ENCODE results near the gene LMF1.

LMF1 gene

DNA sequence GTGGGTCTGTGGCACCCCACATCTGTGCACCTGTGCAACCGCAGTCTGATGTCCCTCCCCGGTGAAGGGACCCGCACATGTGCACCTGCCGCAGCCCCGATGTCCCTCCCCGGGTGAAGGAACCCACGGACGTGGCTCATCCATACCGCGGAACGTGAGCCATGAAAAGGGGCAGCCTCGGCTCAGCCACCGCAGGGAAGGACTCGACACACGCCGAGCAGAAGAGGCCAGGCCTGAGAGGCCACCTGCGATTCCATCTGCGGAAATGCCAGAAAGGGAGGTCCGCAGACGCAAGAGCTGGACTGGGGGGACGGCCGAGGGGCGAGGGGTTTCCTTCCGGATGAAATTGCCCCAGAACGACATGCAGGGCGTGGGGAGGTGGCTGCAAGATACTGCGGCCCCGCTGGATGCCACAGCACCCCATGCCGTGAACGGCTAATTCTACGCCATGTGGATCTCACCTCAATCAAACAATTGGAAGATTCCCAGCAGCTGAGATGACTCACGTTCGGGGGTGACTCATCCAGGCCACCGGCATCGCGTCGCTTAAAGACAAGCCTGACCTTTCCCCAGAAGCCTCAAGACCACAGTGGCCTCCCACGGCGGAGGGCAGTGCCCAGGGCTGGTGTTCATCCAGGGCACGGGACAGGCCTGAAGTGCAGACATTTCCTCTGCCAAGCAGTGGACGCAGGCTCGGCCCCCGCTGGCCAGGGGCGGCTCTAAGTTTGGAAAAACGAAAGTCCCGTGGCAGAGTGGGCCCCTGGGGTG is 31.8 kb upstream of the LMF1 start:
- peak; percentile 60 for DNase-seq

DNA sequence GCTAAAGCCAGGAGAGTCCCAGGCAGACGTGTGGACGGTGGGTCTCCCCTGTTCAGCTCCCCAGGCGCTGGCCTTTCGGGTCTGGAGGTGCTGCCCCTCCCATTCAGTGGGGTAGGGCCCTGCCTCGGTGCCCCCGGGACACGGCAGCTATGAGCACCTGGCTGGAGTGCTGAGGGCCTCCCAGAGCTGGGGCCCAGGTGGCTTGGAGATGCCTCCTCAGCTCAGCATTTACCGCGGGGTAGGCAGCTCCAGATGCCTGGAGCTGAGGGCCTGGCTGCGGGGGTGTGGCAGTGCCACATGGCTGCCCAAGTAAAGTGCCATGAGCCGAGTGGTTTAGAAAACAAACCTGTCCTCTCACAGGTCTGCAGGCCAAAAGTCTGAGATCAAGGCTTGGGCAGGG is 30.3 kb upstream of the LMF1 start:
- no peak for DNase-seq

DNA sequence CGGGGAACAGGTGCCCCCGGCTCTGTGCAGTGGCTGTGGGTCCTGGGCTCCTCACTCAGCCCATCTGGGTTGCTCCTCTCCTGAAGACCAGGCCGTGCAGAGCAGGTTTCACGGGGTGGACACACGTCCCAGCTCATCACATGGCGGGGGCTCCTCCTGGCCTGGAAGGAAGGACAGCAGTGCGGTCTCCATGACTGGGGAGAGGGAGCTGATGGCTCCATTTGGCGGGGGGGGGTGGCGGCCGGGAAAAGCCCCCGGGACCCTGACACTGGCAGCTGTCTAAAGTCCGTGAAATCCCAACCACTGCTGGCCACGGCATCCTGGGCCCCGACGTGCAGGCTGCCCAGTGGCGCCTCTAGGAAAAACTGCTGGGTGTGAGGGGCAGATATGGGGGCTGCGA is 29.8 kb upstream of the LMF1 start:
- no peak for DNase-seq

DNA sequence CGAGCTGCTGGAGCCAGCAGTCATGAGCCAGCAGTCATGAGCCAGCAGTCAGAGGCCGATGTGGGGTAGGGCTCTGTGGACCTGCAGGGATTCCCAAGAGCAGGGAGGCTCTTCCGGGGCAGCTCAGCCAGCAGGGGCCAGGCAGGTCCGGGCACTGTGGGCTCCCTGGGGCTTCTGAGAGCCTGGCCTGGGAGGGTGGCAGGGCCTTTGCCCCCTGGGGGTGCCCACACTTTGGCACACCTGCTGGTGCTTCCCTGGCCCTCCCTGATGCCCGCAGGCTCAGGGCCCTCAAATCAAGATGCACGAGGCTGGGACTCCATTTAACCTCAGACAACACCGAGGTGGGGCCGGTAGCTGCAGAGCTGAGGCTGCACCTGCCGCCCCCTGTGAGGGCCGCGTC is 28.9 kb upstream of the LMF1 start:
- no peak for DNase-seq

DNA sequence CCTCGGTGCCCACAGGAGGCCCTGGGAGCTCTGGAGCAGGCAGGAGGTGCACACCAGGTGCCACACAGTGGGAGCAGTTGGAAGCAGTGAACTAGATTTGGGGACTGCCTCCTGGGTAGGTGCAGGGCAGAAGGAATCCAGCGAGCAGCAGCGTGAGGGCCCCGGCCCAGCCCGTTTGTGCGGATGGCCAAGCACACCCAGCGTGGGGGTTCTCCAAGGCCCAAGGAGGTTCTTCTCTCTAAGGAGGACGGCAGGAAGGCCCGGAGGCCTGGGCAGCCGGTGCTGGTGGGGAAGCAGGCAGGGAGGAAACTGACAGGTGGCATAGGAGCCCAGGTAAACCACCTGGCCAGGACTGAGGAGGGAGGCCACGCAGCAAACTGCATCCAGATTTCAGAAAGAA is 27.8 kb upstream of the LMF1 start:
- DNase-seq = no peak

DNA sequence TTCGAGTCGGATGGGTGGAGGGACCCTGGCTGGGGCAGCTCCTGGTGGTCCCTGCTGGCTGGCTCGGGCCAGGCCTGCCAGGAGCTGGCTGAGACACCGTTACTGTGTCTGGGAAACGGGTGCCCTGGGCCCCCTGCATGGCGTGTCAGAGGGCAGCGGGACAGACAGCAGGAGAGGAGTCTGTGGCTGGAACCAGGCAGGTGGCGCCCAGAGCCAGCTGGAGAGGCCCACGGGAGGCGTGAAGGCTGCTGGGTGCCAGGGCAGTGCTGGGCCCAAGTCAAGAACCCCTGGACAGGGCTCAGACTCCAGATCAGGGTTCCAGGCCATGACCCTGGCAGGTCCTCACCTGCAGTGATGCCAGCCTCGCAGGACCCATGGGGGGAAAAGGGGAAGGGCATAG is 27.4 kb upstream of the LMF1 start:
- no peak for DNase-seq

DNA sequence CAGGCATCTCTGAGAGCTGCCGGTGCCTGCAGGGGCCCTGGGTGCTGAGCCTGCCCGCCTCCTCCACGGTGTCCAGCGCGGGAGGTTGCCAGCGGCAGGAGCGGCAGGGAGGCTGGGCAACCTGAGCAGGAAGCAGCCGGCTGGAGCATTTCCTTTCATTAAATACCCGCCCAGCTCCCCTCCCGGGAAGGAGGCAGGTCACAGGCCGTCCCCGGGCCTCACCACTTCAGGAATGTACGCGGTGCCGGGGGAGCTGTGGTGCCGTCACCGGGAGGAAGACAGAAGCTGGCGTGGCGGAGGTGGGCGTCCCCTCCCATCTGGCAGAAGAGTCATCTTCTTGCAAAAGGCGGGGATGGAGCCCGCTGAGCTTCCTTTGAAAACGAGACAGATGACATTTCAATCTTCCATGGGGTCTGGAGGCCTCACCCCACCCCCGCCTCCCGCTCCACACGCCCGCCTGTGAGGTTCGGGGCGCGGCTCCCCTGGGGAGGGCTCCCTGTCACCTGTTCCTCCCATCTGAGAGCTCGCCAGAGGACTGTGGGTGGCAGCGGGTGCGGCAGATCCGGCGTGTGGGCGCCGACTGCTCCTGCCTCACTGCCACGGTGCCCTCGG is 26.8 kb upstream of the LMF1 start:
- DNase-seq = peak; percentile 30

DNA sequence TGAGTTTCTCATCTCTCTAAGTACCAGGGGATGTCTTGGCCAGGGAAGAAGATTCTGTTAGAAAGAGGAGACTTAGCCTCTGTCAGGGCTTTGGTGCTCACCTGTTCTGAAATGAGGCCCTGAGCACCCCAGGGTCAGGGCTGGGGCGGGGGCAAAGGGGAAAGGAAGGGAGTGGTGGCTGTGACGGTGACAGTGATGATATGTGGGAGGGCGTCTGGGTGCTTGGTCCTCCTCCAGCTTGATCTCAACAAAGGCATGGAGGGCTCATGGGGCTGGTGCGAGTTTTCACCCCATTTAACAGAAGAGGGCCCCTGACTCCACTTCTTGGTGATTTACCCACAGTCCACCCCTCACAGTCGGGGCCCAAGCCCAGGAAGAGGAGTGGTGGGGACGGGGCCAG is 25.9 kb upstream of the LMF1 start:
- DNase-seq = no peak

DNA sequence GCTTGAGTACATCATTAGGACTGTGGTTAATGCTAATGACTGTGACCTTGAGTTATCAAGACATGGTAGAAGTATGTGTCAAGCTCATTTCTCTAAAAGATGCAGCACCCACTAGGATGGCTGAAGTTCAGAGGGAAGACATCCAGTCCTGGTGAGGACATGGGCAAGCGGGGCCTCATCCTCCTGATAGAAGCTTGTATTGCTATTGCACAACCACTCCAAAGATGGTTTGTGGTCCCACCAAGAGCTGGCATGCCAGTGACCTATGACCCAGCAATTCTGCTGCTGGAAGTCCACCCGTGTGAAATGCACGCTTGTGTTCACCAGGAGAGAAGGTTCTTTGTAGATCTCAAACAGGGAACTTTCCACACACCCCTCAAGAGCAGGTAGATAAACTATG is 25.0 kb upstream of the LMF1 start:
- DNase-seq = no peak

DNA sequence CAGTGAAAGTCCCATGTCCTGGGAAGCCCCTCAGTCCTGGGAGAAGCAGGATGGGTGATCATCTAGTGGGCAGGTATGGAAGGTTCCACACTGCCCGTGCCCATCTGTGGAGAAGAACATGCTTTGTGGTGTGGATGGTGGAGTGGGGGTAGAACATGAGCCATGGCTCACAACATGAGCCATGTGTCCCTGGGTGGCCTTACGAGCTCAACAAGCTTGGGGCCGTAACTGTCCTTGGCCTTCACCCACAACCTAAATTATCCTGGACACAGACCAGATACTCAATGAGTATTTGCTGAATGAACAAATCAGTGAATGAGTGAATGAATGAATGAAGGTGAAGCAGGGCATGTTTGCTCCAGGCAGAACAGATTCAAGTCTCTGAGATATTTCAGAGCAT is 24.3 kb upstream of the LMF1 start:
- DNase-seq = no peak

DNA sequence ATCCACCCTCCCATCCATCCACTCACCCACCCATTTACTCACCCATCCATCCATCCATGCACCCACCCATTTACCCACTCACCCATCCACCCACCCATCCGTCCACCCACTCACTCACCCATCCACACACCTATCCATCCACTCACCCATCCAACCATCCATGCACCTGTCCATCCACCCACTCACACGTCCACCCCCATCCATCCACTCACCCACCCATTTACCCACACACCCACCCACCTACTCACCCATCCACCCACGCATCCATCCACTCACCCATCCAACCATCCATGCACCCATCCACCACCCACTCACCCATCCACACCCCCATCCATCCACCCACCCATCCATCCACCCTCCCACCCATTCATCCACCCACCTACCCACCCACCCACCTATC is 22.9 kb upstream of the LMF1 start:
- DNase-seq = no peak

DNA sequence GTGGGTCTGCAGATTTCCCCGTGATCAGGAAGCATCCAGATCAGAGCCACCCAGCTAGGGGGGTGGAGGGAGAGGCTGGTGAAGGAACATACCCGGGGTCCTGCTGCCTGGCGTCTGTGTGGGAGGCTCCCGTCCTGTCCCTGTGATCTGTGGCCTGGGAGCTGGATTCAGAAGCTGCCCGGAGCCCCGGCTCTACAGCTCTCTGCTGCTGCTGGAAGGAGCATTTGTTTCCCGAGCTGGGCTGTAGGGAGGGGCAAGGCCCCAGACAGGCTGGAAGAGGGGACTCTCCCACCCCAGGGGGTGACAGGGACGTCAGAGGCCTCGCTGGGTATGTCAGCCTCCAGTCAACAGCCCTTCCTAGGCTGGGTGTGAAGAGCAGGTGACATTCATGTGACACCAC is 21.0 kb upstream of the LMF1 start:
- no peak for DNase-seq

DNA sequence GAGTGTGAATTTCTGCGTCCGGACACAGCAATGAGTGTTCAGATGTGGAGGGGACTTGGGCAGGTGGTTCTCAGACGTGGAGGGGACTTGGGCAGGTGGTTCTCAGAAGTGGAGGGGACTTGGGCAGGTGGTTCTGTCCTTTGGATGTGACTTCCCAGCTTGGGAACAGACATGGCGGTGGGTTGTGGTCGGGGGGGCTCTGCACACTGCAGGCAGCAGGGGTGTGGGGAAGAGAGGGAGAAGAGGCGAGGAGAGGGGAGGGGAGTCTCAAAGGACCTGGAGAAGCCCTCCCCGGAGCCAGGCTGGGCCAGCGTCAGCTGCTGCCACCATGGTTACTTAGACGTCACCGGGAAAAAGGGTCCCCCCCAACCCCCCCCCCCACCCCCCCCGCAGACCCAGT is 20.6 kb upstream of the LMF1 start:
- DNase-seq = no peak

DNA sequence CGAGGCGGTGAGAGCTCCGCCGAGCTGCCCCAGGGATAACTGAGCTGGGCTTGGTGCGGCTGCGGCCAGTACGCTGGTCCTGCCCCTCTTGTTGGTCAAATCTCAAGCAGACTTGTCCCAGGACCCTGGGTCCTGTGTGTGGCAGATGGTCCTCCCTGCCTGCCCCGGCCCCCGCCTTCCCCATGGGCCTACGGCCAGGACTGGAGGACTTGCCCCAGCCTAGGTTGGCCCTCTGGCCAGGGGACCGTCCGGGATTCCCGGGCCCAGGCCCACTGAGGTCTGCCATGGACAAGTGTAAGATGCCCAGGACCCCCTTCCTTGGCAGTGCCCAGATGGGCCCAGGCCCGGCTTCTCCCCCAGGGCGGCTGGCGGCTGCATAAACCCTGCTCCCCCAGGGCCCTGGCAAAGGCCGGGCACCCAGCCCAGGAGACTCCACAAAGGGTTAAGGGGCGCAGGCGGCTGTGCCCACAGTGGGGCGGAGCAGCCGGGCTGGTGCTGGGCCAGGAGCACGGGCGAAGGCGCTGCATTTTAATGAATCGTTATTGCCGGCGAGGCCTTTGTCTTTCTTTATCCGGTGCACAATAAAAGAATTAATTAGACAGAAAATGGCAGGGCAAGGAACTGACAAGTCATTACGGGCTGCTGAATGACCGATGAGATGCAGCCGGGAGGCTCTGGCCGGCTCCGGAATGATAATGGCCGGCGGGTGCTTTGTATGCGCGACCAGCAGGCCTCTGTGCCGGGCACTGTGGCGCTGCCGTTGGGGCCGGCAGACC is 19.9 kb upstream of the LMF1 start:
- no peak for DNase-seq

DNA sequence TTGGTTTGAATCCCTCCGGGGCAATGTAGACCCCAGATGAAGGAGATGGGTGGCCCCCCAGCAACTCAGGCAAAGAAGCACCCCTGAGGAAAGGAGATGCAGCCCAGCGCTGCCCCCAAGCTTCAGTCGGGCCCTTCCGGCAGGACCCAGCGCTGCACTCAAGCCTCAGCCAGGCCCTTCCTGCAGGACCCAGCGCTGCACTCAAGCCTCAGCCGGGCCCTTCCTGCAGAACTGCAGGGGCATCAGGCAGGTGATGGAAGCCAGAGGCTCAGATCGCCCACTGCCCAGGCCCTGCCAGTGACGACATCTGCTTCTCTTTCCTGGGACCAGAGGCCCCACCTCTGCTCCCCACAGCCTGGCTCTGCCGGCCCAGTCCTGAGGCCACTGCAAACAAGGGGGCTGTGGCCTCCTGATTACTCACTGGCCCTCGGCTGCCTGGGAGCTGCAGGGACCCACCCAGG is 18.6 kb upstream of the LMF1 start:
- no peak for DNase-seq

DNA sequence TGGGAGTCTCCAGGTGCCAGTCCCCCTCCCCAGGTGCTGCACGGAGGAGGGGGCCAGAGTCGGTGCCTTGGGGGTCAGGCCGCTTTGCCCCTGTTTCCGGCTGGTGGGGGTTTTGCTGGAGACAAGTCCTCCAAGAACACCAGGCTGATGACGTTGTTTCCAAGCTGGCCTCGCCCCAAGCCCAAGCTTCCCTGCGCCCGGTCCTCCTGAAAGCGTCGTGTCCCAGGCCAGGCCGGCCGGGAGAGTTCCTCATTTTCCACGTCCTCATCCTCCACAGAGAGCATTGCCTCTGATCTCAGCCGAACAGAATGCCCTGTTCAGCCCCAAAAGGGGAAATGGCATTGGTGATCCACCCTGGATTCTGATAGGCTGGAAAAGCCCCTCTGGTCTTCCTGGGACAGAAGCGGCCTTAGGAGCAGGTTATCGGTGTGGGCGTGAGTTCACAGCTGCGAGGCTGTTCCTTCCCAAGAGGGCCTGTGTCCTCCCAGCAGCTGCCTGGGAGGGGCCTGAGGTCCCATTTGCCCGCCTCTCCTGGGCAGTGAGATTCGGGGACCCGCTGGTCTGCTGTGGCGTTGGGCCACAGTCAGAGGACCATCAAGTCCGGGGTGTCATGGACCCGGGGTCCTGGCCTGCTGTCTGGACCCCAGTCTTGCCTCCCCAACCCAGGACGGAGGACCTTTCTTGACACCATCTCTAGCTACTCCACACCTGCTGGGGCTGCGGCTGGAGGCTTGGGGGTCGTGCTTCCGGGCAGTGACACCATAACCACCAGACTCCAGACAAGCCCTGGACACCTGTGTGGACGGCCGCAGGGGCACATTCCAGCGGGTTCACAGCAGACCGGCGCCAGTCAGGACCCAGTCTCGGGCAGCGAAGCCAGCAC is 17.9 kb upstream of the LMF1 start:
- peak; percentile 22 for DNase-seq

DNA sequence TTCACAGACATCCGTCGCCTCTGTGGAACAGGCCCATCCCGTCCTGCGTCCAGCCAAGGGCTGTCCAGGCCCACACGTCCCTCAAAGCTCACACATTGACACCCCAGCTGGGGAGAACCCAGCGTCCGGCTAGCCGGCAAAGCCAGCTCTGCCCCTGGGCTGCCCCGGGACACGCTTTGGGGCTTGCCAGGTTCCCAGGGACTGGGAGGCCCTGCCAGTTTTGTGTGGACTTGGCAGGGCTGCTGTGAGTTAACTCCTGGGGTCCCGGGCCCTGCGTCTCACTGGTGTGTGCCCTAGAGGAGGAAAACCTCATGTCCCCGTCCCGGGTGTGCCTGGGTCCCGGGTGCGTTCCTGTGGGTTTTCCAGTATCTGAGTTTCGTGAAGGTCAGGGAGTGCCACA is 17.1 kb upstream of the LMF1 start:
- no peak for DNase-seq

DNA sequence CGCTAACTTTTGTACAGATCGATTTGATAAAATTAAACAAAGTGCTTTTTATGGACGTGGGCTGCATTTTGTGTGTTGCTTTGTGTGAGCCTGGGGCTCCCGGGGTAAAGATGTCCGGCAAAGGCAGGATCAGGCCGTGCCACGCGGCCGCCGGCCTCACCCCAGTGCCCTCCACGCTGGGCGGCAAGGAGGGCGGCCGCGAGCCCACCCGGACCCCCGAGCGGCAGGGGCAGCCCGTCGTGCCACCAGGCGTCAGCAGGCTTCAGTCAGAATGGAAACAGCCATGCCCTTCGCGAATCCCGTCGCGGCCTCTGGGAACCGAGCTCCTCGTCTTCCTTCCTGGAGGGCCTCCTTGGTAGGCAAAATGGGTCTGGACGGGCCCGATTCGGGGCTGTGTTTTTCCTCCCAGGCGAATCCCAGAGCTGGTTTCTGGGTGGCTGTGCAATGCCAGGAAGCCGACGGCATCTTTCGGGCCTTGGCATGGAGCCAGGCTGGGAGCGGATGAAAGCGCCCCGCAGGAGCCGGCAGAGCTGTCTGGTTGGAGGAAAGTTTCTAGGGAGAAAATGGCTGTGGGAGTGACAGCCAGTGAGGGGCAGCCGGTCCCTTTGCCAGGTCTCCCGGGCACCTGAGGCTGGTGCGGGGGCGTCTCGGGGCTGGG is 16.3 kb upstream of the LMF1 start:
- DNase-seq = no peak

DNA sequence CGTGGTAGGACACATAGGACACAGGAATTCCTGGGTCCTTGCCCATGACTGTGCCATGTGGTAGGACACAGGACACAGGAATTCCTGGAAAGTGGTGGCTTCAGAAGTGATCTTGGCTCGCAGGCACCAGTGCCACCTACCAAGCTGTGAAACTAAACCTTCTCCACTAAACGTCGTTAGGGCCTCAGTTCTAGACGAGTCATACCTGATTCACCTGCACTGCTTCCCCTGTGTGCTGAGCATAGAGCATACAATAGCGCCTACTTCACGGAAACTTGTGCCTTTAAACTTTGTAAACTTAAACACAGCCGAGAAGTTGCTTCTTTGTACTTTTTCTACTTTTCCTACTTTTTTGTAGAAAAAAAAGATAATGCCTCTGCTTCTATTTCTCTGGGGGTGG is 15.6 kb upstream of the LMF1 start:
- DNase-seq = no peak

DNA sequence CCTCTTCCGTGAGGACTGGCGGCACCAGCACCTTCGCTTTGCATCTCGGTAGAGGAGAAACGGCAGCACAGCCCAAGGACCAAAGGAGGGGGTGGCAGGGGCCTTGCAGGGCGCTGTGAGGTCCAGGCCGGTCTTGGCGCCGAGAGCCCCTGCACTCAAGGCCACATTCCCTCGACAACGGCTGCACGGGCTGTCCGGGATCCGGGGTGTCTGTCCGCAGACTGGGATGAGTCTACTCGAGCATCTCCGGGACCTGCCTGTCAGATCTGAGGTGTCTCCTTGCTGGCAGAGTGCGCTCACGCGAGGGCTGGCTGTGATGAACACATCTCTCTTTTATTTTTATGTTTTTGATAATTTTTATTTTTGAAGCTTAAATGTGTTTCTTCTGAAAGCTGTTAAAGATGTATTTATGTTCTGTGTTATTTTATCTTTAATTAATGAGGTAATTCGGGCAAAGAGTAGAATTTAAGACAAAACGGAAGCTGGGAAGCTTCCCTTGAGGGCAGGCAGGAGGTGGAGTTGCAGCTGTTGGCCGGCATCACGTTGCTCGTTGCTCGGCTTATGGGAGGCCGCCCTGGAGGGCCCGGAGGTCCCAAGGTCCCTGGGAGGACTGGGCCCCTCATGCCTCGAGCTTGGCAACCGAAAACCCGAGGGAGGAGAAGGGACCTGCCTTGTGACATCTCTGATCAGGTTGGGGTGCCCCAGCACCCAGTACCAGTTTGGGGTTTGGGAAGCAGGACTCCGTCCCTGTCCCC is 15.0 kb upstream of the LMF1 start:
- DNase-seq = no peak

DNA sequence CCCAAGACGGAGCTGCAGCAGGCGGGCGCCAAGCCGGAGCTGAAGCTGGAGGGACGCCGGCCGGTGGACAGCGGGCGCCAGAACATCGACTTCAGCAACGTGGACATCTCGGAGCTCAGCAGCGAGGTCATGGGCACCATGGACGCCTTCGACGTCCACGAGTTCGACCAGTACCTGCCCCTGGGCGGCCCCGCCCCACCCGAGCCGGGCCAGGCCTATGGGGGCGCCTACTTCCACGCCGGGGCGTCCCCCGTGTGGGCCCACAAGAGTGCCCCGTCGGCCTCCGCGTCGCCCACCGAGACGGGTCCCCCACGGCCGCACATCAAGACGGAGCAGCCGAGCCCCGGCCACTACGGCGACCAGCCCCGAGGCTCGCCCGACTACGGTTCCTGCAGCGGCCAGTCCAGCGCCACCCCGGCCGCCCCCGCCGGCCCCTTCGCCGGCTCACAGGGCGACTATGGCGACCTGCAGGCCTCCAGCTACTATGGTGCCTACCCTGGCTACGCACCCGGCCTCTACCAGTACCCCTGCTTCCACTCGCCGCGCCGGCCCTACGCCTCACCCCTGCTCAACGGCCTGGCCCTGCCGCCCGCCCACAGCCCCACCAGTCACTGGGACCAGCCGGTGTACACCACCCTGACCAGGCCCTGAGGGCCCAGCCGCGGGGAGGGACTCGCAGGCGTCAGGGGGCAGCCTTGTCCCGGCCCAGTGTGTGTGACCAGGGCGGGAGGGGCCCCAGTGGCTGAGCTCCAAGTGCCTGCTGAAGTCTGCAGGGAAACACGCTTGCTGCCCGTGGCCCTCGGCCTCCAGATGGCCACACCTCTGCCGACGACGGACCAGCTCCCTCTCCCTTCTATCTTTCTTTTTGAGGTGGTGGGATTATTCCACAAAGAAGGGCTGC is 14.2 kb upstream of the LMF1 start:
- no peak for DNase-seq

Data from suppressor macrophage treated with lipopolysaccharide for 4 hours (primary cell).